Neural cell (in vitro differentiated cells): Measurements from ENCODE around the gene LRP1-AS. TPM values are rescaled to one million over a fixed set of nuclear protein-coding genes. Genes with fewer than 3 reads are reported as not detected.

Experiments
- H2AFZ ChIP-seq: fragments of 200-600, 300-800 bp; sonication (generic), shearing (Covaris generic); 2 replicates; pipeline ENCODE4 v1.6.0; 2014; ENCODE audit warnings: low read depth, mild to moderate bottlenecking, antibody characterized with exemption, low read length, moderate library complexity
- H3F3A ChIP-seq: fragments of 200-600 bp; shearing (Covaris generic); 2 replicates; pipeline ENCODE4 v1.6.1; 2016; ENCODE audit warnings: mild to moderate bottlenecking, moderate library complexity, mixed read lengths, antibody characterized with exemption, low read length; ENCODE audit not compliant: insufficient read depth, poor library complexity, severe bottlenecking
- H3K27ac ChIP-seq: fragments of 200-600, 300-800 bp; sonication (generic), shearing (Covaris generic); 2 replicates; pipeline ENCODE4 v1.5.1; 2014; ENCODE audit warnings: mild to moderate bottlenecking, low read length, moderate library complexity
- H3K27me3 ChIP-seq: fragments of 300-800, 200-600 bp; sonication (generic), shearing (Covaris generic); 2 replicates; pipeline ENCODE4 v1.6.0; 2014; ENCODE audit warnings: mild to moderate bottlenecking, low read depth, low read length, moderate library complexity; ENCODE audit not compliant: insufficient read depth
- H3K36me3 ChIP-seq: fragments of 300-800, 200-600 bp; sonication (generic), shearing (Covaris generic); 2 replicates; pipeline ENCODE4 v1.5.1; 2014; ENCODE audit warnings: mild to moderate bottlenecking, antibody characterized with exemption, low read length, moderate library complexity; ENCODE audit not compliant: insufficient read depth
- H3K4me2 ChIP-seq: fragments of 300-800, 200-600 bp; sonication (generic), shearing (Covaris generic); 2 replicates; pipeline ENCODE4 v1.6.0; 2014; ENCODE audit warnings: mild to moderate bottlenecking, low read length
- H3K4me3 ChIP-seq: fragments of 300-800, 200-600 bp; sonication (generic), shearing (Covaris generic); 2 replicates; pipeline ENCODE4 v1.5.1; 2014; ENCODE audit warnings: mild to moderate bottlenecking, low read length, moderate library complexity
- H3K79me2 ChIP-seq: fragments of 200-600 bp; shearing (Covaris generic); replicated peaks from 2 replicates; pipeline ENCODE4 v1.6.0; 2014; ENCODE audit warnings: mild to moderate bottlenecking, low read length, moderate library complexity; ENCODE audit not compliant: insufficient read depth
- H3K9ac ChIP-seq: fragments of 300-800, 200-600 bp; sonication (generic), shearing (Covaris generic); 2 replicates; pipeline ENCODE4 v1.6.1; 2016; ENCODE audit warnings: mild to moderate bottlenecking, low read length, mixed read lengths
- H3K9me2 ChIP-seq: fragments of 200-600 bp; shearing (Covaris generic); 2 replicates; pipeline ENCODE4 v1.6.1; 2016; ENCODE audit warnings: mild to moderate bottlenecking, low read length, mixed read lengths; ENCODE audit not compliant: insufficient read depth
- H3K9me3 ChIP-seq: fragments of 200-600, 300-800 bp; sonication (generic), shearing (Covaris generic); 2 replicates; pipeline ENCODE4 v1.6.1; 2016; ENCODE audit warnings: mild to moderate bottlenecking, mixed run types, low read length, moderate library complexity, mixed read lengths
- H4K20me1 ChIP-seq: fragments of 200-600 bp; shearing (Covaris generic); 2 replicates; pipeline ENCODE4 v1.6.1; 2016; ENCODE audit warnings: mild to moderate bottlenecking, mixed run types; ENCODE audit not compliant: insufficient read depth
- CTCF ChIP-seq: fragments of 450-650 bp; IDR thresholded peaks from 2 replicates; pipeline ENCODE4 v1.5.1; 2014; ENCODE audit warnings: antibody characterized with exemption, mild to moderate bottlenecking, moderate library complexity; ENCODE audit not compliant: poor library complexity, severe bottlenecking
- EP300 ChIP-seq: fragments of 450-650 bp; conservative IDR thresholded peaks from 2 replicates; pipeline ENCODE4 v1.6.1; 2014; ENCODE audit warnings: antibody characterized with exemption, mild to moderate bottlenecking, moderate library complexity; ENCODE audit not compliant: poor library complexity, severe bottlenecking
- EZH2 ChIP-seq: fragments of 200-600, 300-800 bp; shearing (Covaris generic), sonication (generic); IDR thresholded peaks from 2 replicates; pipeline ENCODE4 v1.6.1; 2014; ENCODE audit warnings: antibody characterized with exemption, low read length, borderline replicate concordance, mild to moderate bottlenecking; ENCODE audit not compliant: insufficient read depth, poor library complexity, severe bottlenecking
- MXI1 ChIP-seq: fragments of 450-650 bp; conservative IDR thresholded peaks from 2 replicates; pipeline ENCODE4 v1.6.1; 2014; ENCODE audit warnings: antibody characterized with exemption, mild to moderate bottlenecking; ENCODE audit not compliant: poor library complexity, severe bottlenecking
- POLR2AphosphoS5 ChIP-seq: IDR thresholded peaks from 2 replicates; pipeline ENCODE4 v1.6.1; 2012
- RAD21 ChIP-seq: fragments of 450-650 bp; conservative IDR thresholded peaks from 2 replicates; pipeline ENCODE4 v1.6.1; 2014; ENCODE audit warnings: antibody characterized with exemption, mild to moderate bottlenecking, moderate library complexity
- REST ChIP-seq: IDR thresholded peaks from 2 replicates; pipeline ENCODE4 v1.6.1; 2012; ENCODE audit warnings: borderline replicate concordance
- SMC3 ChIP-seq: fragments of 450-650 bp; conservative IDR thresholded peaks from 2 replicates; pipeline ENCODE4 v1.6.1; 2014; ENCODE audit warnings: antibody characterized with exemption, mild to moderate bottlenecking, moderate library complexity; ENCODE audit not compliant: poor library complexity
- TAF1 ChIP-seq: IDR thresholded peaks from 2 replicates; pipeline ENCODE4 v1.6.1; 2012; ENCODE audit warnings: low read depth
- polyA plus RNA-seq: library from polyadenylated mRNA; depleted of rRNA; stranded (reverse); fragments of >200 nt; gene quantifications from 2 replicates; pipeline ENCODE4 v1.2.3, GENCODE V29; 2014

Gene LRP1-AS
- polyA plus RNA-seq, 1 donor from 2014 or later: not detected

- no peaks in the 10 kb centered on the region for H3K9me2 ChIP-seq
- peaks cover 7% of the 10 kb centered on the region for H3K36me3 ChIP-seq
- H3K27me3 ChIP-seq: no peaks in the 10 kb centered on the region
- H3K9me3 ChIP-seq: no peaks in the 10 kb centered on the region
- no peak overlapping the region for H2AFZ ChIP-seq
- TF ChIP-seq EZH2 (no peak), MXI1 (no peak), TAF1 (no peak), EP300 (no peak), POLR2AphosphoS5 (no peak), SMC3 (no peak), REST (no peak), CTCF (no peak), RAD21 (no peak)
- H3K4me2 ChIP-seq: no peak overlapping the region
- no peak overlapping the region for H3K27ac ChIP-seq
- no peak overlapping the region for H3K9ac ChIP-seq
- no peaks in the 10 kb centered on the region for H4K20me1 ChIP-seq
- no peaks in the 10 kb centered on the region for H3K79me2 ChIP-seq
- H3F3A ChIP-seq: no peaks in the 10 kb centered on the region
- no peak overlapping the region for H3K4me3 ChIP-seq
Observed at GRCh38 chr12:57169046-57169795, 21.8 kb upstream of the LRP1-AS start.

GRCh38 chr12:57168058-57168457 is 20.6 kb upstream of the LRP1-AS start:
- Histone ChIP-seq H4K20me1 (no peaks in the 10 kb centered on the region), H3K36me3 (peaks cover 7% of the 10 kb centered on the region), H3K9ac (no peak overlapping the region)

More at GRCh38 chr12:57168058-57168457, 20.6 kb upstream of the LRP1-AS start:
- Histone ChIP-seq H3F3A (no peaks in the 10 kb centered on the region), H2AFZ (no peak overlapping the region), H3K79me2 (no peaks in the 10 kb centered on the region), H3K4me3 (no peak overlapping the region), H3K9me2 (no peaks in the 10 kb centered on the region), H3K4me2 (no peak overlapping the region), H3K27me3 (no peaks in the 10 kb centered on the region), H3K9me3 (no peaks in the 10 kb centered on the region), H3K27ac (no peak overlapping the region)
- TF ChIP-seq EZH2: no peak
